ENCODE results near the gene ZNF185. TPM values are rescaled to one million over a fixed set of nuclear protein-coding genes. Genes with fewer than 3 reads are reported as not detected.

The ZNF185 gene
- total and polyA plus RNA-seq, 10 of the 15 experiments (the other 5 are each of a cell fraction or from before 2014, with no cell fraction given) = 0.23 to 1.3 (median 0.55) TPM

GRCh38 chrX:152900937-152901445 lies 3.1 kb downstream of the ZNF185 start:
- 38% methylated on average over 8 of the region's 8 CpGs for WGBS (ENCODE audit: insufficient coverage, insufficient replicate concordance, low lambda C conversion rate, missing lambda C conversion rate)
- CTCF ChIA-PET = no interaction called here
- Histone ChIP-seq H3K36me3 (ENCODE audit: control insufficient read depth in 2 of 2, insufficient read depth in 2 of 2, low read length in 1 of 2) (no peaks in the 10 kb centered on the region), H3K79me2 (ENCODE audit: control insufficient read depth, insufficient read depth, low read length) (no peaks in the 10 kb centered on the region), H3K4me3 (no peak overlapping the region), H3K9me3 (replicated peaks; ENCODE audit: control insufficient read depth, insufficient read depth, low read length) (no peaks in the 10 kb centered on the region), H3K9ac (ENCODE audit: control insufficient read depth, insufficient read depth, low read length) (no peak overlapping the region), H3K27me3 (replicated peaks in 1 of 2; ENCODE audit: control insufficient read depth in 2 of 2, insufficient read depth in 2 of 2, low read length in 1 of 2) (no peaks in the 10 kb centered on the region; a peak in 1 of 4 replicates), H4K20me1 (ENCODE audit: control insufficient read depth, insufficient read depth) (no peaks in the 10 kb centered on the region), H2AFZ (ENCODE audit: control insufficient read depth, low read depth, low read length) (no peak overlapping the region), H3K27ac (ENCODE audit: control insufficient read depth, insufficient read depth) (no peak overlapping the region), H3K4me2 (ENCODE audit: control insufficient read depth, insufficient read depth) (no peak overlapping the region), H3K4me1 (ENCODE audit: control insufficient read depth, insufficient read depth, low read length) (no peaks in the 10 kb centered on the region)
- RAD21 ChIA-PET (ENCODE audit: unreplicated experiment) = no interaction called here
- FAIRE-seq (no peak), ATAC-seq (no peak), DNase-seq (ENCODE audit: low read depth, low spot score) (no peak)
- in situ Hi-C loops (cut with MboI) = no loop called here
- SMC1A ChIA-PET (ENCODE audit: uncharacterized antibody, unreplicated experiment) = no interaction called here
- BruUV-seq (replicated peaks) = no TSS peak
- intact Hi-C loops (cut with micrococcal nuclease; ENCODE audit: unreplicated experiment) = no loop called here
- POLR2A ChIA-PET = interaction anchor here (0.6 kb wide), 1 partner anchor 275 kb away, joined by 3 read pairs; no protein-coding TSS in a partner anchor
- TF ChIP-seq YY1 (IDR thresholded peaks at IDR 0.05; ENCODE audit: low read depth, low read length) (no peak), MTA2 (IDR thresholded peaks at IDR 0.05; ENCODE audit: low read depth) (no peak), RELB (IDR thresholded peaks at IDR 0.05; ENCODE audit: low read depth) (no peak), NR2C2 (IDR thresholded peaks at IDR 0.05; ENCODE audit: borderline replicate concordance, control insufficient read depth, insufficient read length, low read depth) (no peak), CBFB (IDR thresholded peaks at IDR 0.05; ENCODE audit: low read depth) (no peak), ZBTB11 (CRISPR knock-in tag; IDR thresholded peaks at IDR 0.05) (no peak), SMAD1 (IDR thresholded peaks at IDR 0.05; ENCODE audit: low read depth, partially characterized antibody) (no peak), RFX5 (IDR thresholded peaks at IDR 0.05; ENCODE audit: low read depth, low read length) (no peak), PML (IDR thresholded peaks at IDR 0.05; ENCODE audit: low read length) (no peak), ZBED1 (IDR thresholded peaks at IDR 0.05; ENCODE audit: borderline replicate concordance) (no peak), ZNF274 (IDR thresholded peaks at IDR 0.05; ENCODE audit: insufficient read depth, insufficient read length) (no peak), HSF1 (IDR thresholded peaks at IDR 0.05; ENCODE audit: low read depth, low read length) (no peak), NR2F1 (conservative IDR thresholded peaks at IDR 0.05) (no peak), SIX5 (IDR thresholded peaks at IDR 0.05; ENCODE audit: low read depth, low read length, severe bottlenecking) (no peak), ATF3 (IDR thresholded peaks at IDR 0.05; ENCODE audit: borderline replicate concordance, extremely low read depth, low read depth, low read length) (no peak)
- TF ChIP-seq, protein P1, sequence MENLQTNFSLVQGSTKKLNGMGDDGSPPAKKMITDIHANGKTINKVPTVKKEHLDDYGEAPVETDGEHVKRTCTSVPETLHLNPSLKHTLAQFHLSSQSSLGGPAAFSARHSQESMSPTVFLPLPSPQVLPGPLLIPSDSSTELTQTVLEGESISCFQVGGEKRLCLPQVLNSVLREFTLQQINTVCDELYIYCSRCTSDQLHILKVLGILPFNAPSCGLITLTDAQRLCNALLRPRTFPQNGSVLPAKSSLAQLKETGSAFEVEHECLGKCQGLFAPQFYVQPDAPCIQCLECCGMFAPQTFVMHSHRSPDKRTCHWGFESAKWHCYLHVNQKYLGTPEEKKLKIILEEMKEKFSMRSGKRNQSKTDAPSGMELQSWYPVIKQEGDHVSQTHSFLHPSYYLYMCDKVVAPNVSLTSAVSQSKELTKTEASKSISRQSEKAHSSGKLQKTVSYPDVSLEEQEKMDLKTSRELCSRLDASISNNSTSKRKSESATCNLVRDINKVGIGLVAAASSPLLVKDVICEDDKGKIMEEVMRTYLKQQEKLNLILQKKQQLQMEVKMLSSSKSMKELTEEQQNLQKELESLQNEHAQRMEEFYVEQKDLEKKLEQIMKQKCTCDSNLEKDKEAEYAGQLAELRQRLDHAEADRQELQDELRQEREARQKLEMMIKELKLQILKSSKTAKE (IDR thresholded peaks at IDR 0.05; ENCODE audit: low read depth, poor library complexity, severe bottlenecking) = no peak

Data from GM12878 (cell line).